NCI-H1092 (cell line): ENCODE data around the gene ZNF580.

ENCODE experiments used
- DNase-seq: peaks from one replicate; lab custom pipeline; 2025; lab: John Stamatoyannopoulos, UW

ZNF580 gene

DNA sequence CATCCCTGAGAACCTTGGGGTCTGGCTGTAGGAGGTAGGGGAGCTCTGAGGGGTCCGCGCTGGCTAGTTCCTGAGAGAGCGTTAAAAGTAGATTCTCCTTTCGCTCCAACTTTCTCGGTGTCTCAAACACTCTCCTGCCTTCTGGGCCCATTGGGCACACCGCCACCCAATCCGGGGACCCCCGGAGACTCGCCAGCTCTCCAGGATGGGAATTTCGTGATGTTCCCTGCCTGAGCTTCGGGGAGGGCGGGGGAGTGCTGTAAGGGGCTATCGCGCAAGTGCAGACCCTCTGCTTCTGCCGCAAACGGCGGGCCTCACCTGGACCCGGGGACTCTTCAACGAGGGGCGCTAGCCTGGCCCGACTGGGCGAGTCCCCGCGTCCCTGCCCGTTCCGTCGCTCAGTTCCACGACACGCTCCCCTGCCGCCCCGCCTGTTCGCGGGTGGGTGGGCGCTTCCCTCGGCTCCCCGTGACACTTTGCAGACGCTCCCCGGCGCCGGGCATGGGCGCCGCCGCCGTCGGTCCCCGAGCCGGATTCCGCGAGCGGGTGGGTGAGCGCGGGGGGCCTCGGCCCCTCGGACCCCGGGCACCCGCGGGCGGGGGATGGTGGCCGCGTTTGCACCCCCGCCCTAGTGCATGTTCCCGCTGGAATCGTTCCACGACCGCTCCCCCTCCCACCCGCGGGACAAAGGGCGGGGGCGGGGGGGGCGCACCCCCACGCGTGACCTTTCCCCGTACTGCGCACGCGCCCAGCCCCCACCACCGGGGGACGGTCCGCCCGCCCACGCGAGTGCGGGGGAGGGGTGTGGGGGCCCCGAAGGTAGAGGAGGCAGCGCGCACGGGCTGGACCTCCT is 7.2 kb downstream of the ZNF580 start, which contains the start of gene CCDC106:
CCDC106 (plus strand) TSS at position 481 of the 853 bp plus-strand sequence. CDS start 835 bp downstream, outside the sequence.
- DNase-seq = peak; percentile 64

DNA sequence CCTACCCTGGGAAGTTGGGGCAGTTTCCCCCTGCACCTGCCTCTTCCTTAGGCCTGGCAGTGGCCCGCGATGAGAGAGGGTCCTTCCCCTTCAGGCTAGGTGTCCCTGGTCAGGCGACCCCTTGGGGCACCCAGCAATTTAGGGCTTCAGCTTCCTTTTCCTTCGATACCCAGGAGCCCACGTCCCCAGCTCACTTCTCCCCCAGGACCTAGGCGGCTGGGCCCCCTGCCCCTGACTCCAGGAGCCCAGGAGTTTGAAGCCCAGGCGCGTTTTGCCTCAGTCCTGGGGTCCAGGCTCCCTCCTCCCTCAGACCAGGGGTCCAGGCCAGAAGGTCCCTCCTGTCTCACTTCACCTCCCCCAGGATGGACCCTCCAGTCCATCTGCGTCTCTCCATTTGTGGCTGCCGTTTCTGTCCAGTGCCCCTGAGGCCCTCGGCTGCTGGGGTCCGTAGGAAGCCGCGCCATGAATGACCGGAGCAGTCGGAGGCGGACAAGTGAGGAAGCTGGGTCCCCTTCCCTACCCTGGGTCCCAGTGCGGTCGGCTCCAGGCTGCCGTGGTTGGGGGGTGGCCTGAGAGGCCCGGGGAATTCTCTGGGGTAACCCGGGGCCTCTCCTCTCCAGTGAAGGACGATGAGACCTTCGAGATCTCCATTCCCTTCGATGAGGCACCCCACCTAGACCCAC is 7.9 kb downstream of the ZNF580 start:
- DNase-seq = no peak

DNA sequence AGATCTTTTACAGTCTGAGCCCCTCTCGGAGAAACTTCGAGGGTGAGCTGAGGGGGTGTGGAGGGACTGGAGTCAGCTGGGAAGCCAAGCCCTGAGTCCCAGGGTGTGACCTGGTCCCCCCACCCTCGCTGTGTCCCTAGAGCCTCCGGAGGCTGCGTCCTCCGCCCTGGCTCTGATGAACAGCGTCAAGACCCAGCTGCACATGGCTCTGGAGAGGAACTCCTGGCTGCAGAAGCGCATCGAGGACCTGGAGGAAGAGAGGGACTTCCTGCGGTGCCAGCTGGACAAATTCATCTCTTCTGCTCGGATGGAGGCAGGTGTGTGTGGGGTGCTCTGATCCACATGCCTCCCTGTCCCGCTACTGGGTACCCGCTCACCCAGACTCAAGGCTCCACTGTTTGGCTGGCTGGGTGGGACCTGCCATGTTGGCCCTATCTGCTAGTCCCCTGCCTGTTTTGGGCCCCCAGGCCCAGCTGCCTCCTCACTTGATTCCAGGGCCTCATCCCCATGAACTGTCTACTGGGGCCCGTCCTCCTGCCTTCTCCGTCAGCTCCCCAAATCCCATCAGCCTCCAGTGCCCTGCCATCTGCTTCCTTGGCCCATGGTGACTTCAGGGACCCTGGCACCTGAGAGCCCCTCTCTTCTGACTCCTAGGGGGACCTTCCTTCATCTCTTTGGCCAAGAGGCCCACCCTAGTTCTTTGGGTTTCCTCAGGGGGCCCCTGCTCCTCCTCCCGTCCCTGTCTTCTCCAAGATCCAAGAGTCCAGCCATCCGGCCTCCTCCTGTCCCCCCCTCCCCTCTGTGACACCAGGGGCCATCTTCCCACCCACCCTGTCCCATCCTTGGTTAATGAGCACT is 8.7 kb downstream of the ZNF580 start:
- DNase-seq = no peak

DNA sequence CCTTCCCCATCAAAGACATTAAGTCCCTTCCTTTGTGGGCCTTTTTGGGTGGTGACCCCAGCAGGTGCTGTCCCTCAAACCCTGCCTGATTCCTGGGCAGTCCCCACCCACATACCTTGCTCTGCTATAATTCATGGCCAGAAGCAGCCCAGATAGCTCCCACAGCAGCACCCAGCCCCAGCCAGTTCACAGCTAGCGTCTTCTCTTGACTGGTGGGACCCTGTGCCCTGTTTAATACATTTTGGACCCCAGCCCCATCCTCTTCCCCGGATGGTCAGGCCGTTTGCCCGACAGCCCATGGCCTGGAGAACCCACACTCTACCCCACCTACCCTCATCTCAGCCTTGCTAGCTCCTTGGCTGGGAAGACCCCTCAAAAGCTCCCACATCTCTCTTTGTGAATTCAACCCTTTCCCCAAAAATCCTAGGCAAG is 9.3 kb downstream of the ZNF580 start:
- no peak for DNase-seq

DNA sequence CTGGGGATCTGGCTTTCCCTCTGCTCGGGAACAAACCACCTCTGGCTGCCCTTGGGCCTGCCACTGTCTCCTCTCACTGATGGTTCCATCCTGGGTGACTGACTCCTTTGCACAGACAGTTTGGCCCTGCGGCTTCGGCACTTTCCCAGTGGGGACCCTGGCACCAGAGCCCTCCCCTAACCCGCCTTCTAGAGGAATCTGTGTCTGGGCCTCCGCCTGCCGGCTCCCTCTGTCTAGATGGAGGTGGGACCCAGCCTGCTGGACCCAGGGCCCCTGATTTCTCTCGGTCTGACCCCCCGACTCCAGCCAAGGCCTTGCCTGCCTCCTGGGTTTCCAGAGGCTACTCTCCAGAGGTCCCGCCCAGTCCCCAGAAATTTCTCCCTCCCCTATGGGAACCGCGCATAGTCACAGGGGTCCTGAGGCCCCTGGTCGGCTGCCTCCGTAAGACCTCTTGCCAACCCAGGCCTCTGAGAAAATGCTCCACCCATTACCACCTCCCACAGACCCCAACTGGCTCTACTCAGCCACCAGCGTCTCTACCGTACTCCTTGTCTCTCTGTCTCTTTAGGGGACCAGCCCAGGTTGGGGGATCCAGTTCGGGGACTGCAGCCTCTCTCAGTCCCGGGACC is 9.9 kb downstream of the ZNF580 start:
- DNase-seq = no peak

DNA sequence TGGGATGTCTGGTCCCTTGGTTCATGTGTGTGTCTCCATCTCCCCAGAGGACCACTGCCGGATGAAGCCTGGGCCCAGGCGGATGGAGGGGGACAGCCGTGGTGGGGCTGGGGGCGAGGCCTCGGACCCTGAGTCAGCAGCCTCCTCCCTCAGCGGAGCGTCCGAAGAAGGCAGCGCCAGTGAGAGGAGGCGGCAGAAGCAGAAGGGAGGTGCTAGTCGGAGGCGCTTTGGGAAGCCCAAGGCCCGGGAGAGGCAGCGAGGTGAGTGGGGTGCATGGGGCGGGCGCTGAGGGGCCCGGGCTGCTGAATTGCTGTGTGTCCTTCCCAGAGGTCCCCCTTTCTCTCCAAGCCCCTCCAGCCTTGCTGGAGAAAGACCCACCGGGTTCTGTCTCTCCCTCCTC is 10.4 kb downstream of the ZNF580 start:
- no peak for DNase-seq

DNA sequence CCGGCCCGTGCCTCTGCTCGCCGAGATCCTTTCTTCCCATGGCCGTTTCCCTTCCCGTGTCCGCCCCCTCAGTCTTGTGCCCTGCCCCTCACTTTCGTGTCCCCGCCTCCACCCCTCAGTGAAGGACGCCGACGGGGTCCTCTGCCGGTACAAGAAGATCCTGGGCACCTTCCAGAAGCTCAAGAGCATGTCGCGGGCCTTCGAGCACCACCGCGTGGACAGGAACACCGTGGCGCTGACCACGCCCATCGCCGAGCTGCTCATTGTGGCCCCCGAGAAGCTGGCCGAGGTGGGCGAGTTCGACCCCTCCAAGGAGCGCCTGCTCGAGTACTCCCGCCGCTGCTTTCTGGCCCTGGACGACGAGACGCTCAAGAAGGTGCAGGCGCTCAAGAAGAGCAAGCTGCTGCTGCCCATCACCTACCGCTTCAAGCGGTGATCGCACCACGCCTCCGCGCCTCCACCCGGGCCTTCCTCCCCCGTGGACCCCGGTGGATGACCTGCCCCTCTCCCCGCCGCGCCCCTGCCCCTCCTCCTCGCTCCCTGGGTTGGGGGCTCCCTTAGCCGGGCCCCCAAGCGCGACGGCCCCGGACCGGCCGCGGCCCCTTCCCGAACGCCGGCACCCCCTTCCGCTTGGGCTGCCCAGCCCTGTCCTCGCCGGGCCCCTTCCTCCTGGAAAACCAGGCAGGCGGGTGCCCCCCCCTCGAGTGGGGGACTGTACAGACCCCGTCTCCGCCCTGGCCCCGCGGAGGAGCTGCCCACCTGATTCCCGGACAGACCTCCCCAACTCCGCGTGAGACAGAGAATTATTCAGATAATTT is 11.7 kb downstream of the ZNF580 start:
- no peak for DNase-seq

DNA sequence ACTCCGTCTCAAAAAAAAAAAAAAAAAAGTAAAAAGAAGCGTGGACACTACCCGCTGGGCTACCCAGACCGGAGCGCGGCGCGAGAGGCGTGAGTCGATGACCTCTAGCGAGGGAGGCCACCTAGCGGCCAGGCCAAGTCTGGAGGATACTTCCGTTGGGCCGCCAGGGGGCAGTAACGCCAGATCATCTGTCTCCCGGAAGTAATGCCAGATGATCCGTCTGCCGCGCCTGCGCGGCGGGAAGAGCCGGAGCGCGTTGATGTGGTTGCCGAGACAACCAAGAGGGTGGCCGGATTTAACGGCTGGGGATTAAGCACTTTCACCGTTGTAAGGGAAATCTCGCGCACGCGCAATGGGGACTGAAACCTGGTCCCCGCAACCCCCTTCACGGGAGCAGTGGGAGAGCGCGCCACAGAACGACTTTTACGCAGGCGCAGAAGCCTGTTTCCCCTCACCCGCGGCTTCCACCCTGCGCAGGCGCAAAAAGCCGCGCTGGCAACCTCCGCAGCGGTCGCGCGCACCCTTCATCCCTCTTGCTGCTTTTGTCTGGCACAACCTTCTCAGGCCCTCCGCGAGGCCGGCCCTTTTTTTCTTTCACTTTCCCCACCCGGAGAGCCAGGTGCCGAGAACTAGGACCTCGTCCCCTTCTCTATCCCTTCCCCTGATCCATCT is 13.0 kb downstream of the ZNF580 start:
- DNase-seq = peak; percentile 97

DNA sequence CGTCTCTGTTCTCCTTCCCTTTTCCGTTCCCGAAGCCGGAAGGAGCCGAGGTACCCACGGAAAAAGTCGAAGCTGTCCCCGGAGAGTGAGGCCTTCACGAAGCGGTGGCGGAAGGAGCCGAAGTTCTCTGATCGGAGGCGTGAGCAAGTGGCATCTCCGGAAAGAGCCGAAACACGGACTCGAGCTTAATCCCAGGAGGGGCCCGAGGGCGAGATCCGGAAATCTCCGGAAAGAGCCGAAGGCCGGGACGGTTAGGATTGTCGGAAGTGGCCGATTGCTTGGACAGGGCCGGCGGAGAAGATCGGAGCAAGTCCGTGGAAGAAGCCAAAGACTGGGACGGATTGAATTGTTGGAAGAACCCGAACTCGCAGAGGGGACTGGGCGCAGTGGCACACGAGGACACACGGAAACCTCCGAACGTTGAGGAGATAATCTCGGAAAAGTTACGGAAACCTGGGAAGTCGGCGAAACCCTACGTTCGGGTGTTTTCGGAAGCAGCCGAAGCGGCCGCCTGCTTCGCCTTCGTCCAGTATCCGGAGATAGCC is 13.6 kb downstream of the ZNF580 start:
- DNase-seq = peak; percentile 98

DNA sequence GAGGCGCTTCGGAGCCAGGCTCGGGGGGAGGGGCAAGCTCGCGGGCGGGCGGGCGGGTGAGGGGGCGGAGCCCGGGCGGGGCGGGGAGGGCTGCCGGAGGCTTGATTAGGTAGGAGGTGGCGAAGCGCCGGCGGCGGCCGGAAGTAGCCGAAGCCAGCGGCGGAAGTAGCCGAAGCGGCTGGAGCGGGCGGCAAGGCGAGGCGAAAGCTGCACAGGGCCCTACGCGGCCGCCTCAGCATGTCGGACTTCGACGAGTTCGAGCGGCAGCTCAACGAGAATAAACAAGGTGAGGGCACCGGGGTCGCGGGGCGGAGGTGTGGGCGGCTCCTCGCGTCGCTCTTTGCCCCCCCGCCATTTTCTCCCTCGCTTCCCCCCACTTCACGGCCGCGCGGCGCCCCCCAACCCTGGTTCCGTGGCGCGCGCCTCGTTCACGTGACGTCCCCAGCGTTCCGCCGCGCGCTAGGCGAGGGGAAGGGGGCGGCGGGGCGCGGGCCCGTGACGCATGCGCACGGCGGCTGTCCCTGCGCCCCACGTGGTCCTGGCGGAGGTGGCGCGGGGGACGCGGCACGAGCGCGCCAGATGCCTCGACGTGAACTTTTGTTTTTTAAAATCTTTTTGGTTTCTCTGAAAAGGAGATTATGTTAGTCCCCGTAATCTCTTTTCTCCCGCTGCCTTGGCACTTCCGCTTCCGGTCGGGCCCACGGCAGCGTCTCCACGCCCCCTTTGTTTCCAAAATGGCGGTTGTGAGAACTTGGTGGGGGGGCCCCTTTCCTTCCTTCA is 14.3 kb downstream of the ZNF580 start, which contains the start of gene U2AF2:
U2AF2 (plus strand) TSS at position 168 of the 780 bp plus-strand sequence; CDS start at position 238, 70 bp downstream.
- DNase-seq = peak; percentile 88

DNA sequence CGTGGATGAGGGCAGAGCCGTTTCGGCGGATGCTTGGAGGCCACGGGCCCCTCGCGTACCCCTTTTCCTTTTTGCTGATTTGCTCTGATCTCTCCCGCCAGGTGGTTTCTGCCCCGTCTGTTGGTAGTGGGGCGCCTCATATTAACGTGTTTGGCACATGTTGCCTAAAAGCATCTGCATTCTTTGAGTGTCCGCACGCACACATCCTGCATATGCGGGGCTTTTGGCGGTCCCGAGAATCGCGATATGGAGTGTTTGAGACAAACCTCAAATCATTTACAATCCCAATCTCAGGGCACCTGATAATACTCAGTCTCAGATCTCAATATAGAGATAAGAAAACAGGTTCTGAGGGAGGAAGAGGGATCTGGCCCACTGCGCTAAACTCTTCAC is 14.8 kb downstream of the ZNF580 start:
- no peak for DNase-seq

DNA sequence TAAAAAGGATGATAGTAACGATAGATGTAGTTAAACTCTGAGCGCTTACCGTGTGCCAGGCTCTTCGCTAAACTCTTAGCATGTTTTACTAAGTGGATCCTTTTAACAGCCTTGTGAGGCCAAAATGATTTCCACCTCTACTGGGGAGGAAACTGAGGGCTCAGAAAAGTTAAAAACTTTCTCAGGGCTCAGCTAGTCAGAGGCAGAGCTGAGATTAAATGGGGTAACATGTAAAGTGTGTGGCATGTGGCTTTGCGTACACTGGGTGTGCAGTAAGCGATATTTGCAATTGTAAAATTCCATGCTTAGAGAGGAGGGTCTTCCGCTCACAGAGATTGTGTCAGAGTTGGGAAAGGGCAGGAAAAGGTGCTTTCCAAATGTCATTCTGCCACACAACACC is 15.8 kb downstream of the ZNF580 start:
- DNase-seq = no peak

DNA sequence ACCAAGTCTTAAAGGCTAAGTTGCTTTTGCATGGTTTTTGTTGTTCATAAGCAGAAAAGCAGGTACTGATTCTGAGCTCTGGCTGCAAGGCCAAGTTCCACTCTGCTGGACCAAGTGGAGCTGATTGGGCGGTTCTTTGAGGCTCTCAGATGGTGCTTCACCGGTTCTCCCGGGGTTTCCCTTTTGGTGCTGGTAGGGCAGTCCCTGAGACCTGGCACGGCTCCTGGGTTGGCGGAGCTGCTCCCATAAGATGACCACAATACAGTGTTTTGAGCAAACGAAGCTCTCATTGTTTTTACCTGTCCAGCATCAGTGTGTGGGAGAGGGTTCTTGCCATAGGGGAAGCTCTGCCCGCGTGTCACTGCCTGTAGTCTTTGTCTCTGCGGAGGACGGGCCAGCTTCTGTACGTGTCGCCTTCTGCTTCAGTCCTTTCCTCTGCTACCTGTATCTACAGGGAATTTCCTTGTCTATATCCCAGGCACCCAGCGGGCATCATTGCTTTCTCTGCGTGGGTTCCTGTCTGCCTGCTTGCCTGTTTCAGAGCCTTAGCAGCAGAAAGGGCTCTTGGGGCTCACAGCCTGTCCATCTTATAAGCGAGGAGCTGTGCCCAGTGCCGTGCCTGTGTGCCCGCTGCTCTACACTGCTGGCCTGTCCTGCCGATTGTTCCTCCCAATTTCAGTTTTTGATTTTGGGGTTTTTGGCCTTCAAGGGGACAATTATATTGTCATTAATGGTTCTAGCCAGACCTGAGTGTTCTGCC is 16.4 kb downstream of the ZNF580 start:
- DNase-seq = no peak

DNA sequence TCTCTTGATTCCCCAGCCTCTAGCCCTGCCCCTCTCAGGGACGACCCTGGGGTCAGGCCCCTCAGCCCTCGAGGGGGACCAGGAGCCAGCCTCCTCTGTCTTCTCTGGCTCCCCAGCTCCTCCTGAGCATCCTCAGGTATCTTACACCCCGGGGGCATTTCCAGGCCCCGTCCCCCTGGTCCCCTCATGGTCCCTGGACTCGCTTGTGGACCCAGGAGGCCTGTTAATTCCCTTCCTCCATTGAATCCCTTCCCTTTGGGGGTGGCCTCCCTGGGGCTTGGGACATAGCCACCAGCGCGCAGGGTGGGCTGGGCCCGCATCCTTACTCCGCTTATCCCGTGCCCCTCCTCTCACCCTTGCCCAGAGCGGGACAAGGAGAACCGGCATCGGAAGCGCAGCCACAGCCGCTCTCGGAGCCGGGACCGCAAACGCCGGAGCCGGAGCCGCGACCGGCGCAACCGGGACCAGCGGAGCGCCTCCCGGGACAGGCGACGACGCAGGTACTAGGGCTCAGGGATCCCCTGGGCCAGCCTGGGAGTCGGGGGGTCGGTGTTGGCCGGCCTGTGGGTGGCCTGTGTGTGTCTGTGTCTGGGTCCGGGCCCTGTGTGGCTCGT is 18.2 kb downstream of the ZNF580 start:
- DNase-seq = no peak

DNA sequence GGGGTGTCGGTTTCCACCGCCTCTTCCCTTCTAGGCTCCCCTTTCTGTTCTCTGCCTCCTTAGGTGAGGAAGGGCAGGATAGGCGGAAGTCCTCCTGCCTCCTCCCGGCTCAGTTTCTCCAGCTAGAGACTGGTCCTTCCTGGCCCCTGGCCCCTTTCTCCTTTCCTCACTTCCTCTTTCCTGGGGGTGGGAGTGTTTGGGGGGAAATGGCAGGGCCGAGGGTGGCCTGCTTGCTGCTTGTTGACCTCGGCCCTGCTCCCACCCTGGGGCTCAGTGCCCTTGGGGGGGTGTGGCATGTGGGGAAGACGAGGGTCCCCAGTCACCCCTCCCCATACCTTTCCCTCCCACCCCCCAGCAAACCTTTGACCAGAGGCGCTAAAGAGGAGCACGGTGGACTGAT is 19.0 kb downstream of the ZNF580 start:
- no peak for DNase-seq

DNA sequence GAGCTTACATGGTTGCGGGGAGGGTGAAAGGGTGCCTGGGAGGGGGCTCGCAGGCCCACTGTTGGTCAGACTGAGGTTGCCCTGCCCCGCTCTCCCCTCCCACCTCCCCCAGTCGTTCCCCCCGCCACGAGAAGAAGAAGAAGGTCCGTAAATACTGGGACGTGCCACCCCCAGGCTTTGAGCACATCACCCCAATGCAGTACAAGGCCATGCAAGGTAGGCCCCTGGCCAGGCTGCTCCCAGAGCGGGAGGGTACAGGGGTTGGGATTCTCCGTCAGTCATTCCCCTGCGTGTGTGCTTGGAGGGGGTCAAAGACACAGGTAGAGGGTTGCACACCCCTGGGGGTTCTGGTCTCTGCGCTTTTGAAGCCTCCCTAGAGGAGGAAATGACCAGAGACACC is 19.6 kb downstream of the ZNF580 start:
- DNase-seq = no peak

DNA sequence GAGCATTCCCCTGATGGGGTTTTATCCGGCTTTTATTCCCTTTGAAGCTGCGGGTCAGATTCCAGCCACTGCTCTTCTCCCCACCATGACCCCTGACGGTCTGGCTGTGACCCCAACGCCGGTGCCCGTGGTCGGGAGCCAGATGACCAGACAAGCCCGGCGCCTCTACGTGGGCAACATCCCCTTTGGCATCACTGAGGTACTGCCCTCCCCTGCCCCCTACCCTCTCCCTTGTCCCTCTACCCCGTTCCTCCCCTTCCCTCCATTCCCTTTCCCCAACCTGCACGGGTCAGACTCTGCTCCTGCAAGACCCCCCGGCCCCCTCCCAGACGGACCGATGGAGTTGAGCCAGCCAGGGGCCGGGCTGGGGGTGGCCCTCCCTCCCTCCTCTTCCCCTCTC is 20.2 kb downstream of the ZNF580 start:
- no peak for DNase-seq

DNA sequence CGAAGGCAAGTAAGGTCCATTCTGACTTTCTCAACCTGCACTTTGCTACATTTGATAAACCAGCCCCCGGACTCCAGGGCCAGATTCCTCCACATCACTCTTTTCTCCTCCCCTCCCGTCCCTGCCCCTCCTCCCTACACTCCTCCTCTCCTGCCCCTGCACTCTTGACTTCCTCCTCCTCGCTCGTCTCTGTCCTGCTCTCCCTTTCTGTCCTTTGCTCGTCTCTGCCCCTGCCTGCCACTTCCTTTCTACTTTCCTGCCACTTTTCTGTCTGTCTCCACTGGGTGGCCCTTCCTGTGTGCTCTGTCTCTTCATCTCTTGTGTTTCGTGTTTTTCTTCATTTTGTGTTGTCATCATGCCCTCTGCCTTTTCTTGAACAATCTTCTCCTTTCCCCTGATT is 21.0 kb downstream of the ZNF580 start:
- no peak for DNase-seq
